ENCODE data around the gene VWA1. TPM values are rescaled to one million over a fixed set of nuclear protein-coding genes. Genes with fewer than 3 reads are reported as not detected.

Gene VWA1
- 32.9 TPM for total RNA-seq
- 10 to 100 TPM; 58.5 to 99.5 (median 68.3) TPM for polyA plus RNA-seq (ENCODE audit: insufficient read depth in 1 of 8, insufficient read length in 8 of 8, low replicate concordance in 1 of 8)
- long read RNA-seq, donor 1, full-length matches to known transcripts, result 17 of 17 reads
- long read RNA-seq, donor 1, partial matches to known transcripts, result 0 of 17 reads
- long read RNA-seq, donor 1, other reads (novel, unspliced or antisense), result 0 of 17 reads
- long read RNA-seq, donor 2, full-length matches to known transcripts, result 1 of 1 reads
- long read RNA-seq, donor 2, partial matches to known transcripts, result 0 of 1 reads
- long read RNA-seq, donor 2, other reads (novel, unspliced or antisense), result 0 of 1 reads
- long read RNA-seq, donor 3, full-length matches to known transcripts, result 42 of 42 reads
- long read RNA-seq, donor 3, partial matches to known transcripts, result 0 of 42 reads
- long read RNA-seq, donor 3, other reads (novel, unspliced or antisense), result 0 of 42 reads
- long read RNA-seq, donor 4, full-length matches to known transcripts, result 23 of 37 reads
- long read RNA-seq, donor 4, partial matches to known transcripts, result 14 of 37 reads
- long read RNA-seq, donor 4, other reads (novel, unspliced or antisense), result 0 of 37 reads
- long read RNA-seq, donor 5, full-length matches to known transcripts, result 45 of 45 reads
- long read RNA-seq, donor 5, partial matches to known transcripts, result 0 of 45 reads
- long read RNA-seq, donor 5, other reads (novel, unspliced or antisense), result 0 of 45 reads
- long read RNA-seq, donor 6, full-length matches to known transcripts, result 24 of 29 reads
- long read RNA-seq, donor 6, partial matches to known transcripts, result 0 of 29 reads
- long read RNA-seq, donor 6, other reads (novel, unspliced or antisense), result 5 of 29 reads
- long read RNA-seq, donor 7, full-length matches to known transcripts, result 24 of 24 reads
- long read RNA-seq, donor 7, partial matches to known transcripts, result 0 of 24 reads
- long read RNA-seq, donor 7, other reads (novel, unspliced or antisense), result 0 of 24 reads
- long read RNA-seq, donor 8, full-length matches to known transcripts, result 8 of 8 reads
- long read RNA-seq, donor 8, partial matches to known transcripts, result 0 of 8 reads
- long read RNA-seq, donor 8, other reads (novel, unspliced or antisense), result 0 of 8 reads
- long read RNA-seq, donor 9, full-length matches to known transcripts, result 11 of 11 reads
- long read RNA-seq, donor 9, partial matches to known transcripts, result 0 of 11 reads
- long read RNA-seq, donor 9, other reads (novel, unspliced or antisense), result 0 of 11 reads
- long read RNA-seq, donor 10, full-length matches to known transcripts, result 30 of 65 reads
- long read RNA-seq, donor 10, partial matches to known transcripts, result 35 of 65 reads
- long read RNA-seq, donor 10, other reads (novel, unspliced or antisense), result 0 of 65 reads
- long read RNA-seq, donor 11, full-length matches to known transcripts, result 18 of 18 reads
- long read RNA-seq, donor 11, partial matches to known transcripts, result 0 of 18 reads
- long read RNA-seq, donor 11, other reads (novel, unspliced or antisense), result 0 of 18 reads

- Histone ChIP-seq H3K27ac (ENCODE audit: low read length) (peak within 1 kb of the TSS; percentile 98), H3K4me1 (ENCODE audit: control insufficient read depth, insufficient read depth, low read length) (peaks cover 87% of the 10 kb centered on the region), H3K27me3 (ENCODE audit: control insufficient read depth, insufficient read depth, low read length) (peaks cover 2% of the 10 kb centered on the region)
Measured at GRCh38 chr1:1435106-1435903, at the start of gene VWA1. Gene VWA1, plus strand, starts transcription at chr1:1435690. Its CDS starts 59 bp downstream, at chr1:1435749.

GRCh38 chr1:1385931-1386330 lies 49.6 kb upstream of the VWA1 start:
- Histone ChIP-seq H3K4me1 (ENCODE audit: control insufficient read depth, insufficient read depth, low read length) (no peaks in the 10 kb centered on the region), H3K9me3 (replicated peaks; ENCODE audit: control insufficient read depth, low read depth, low read length) (no peaks in the 10 kb centered on the region), H3K36me3 (ENCODE audit: control insufficient read depth, insufficient read depth, low read length) (peaks cover 64% of the 10 kb centered on the region), H3K27ac (ENCODE audit: low read length) (no peak overlapping the region), H3K27me3 (ENCODE audit: control insufficient read depth, insufficient read depth, low read length) (no peaks in the 10 kb centered on the region), H3K4me3 (ENCODE audit: low read length) (no peak overlapping the region)
- no peak for DNase-seq
- 95% methylated on average over 4 of the region's 8 CpGs for WGBS (ENCODE audit: insufficient coverage)

More at GRCh38 chr1:1435106-1435903, at the start of gene VWA1:
- Histone ChIP-seq H3K4me3 (ENCODE audit: low read length) (peak within 1 kb of the TSS; percentile 61), H3K9me3 (replicated peaks; ENCODE audit: control insufficient read depth, low read depth, low read length) (no peaks in the 10 kb centered on the region), H3K36me3 (ENCODE audit: control insufficient read depth, insufficient read depth, low read length) (peaks cover 21% of the 10 kb centered on the region)
- peak; percentile 88 for DNase-seq
- WGBS (ENCODE audit: insufficient coverage), result 7% methylated on average over 87 of the region's 89 CpGs

DNA sequence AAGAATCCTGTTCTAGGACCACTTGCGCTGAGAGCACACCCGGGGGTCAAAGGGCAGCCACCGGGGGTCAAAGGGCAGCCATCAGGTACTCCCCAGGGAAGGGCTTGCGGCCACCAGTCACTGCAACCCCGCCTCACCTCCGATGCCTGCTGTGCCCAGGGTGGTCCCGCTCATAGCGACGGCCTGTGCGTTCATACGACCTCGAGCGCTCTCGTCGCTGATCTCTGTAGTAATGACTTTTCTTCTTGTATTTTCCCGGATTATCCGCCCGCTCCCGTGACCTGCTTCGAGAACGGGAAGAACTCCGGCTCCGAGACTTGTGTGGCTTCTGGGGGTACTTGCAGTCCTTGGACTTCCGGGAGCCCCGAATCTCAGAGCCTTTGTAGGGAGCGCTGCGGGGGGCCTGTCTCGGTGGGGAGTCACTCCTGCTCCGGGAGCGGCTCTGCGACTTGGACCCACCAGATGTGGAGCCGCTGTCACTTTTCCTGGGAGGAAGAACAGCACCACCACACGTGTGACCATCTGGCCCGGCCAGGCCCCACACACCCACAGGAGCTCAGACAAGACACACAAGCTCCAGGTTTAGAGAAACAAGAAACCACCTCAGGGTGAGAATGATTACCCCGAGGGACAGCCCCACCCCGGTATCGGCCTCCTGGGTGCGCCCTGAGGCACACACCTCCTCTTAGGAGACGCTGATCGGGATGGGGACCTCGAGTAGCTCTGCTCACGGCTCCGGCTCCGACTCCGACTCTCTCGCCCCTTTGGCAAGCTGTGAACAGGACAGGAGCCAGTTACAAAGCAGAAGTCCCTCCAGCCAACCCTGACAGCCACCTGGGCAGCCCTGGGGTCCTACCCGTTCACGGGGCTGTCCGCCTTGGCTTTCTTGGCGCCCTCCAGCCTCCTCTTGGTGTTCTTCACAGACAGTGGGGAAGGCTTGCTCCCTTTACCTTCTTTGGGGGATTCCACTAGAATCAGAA lies 48.1 kb upstream of the VWA1 start:
- Histone ChIP-seq H3K27ac (ENCODE audit: low read length) (no peak overlapping the region), H3K9me3 (replicated peaks; ENCODE audit: control insufficient read depth, low read depth, low read length) (no peaks in the 10 kb centered on the region), H3K4me3 (ENCODE audit: low read length) (no peak overlapping the region), H3K36me3 (ENCODE audit: control insufficient read depth, insufficient read depth, low read length) (peaks cover 70% of the 10 kb centered on the region), H3K4me1 (ENCODE audit: control insufficient read depth, insufficient read depth, low read length) (no peaks in the 10 kb centered on the region), H3K27me3 (ENCODE audit: control insufficient read depth, insufficient read depth, low read length) (no peaks in the 10 kb centered on the region)
- 92% methylated on average over 48 of the region's 50 CpGs for WGBS (ENCODE audit: insufficient coverage)
- DNase-seq, result no peak

DNA sequence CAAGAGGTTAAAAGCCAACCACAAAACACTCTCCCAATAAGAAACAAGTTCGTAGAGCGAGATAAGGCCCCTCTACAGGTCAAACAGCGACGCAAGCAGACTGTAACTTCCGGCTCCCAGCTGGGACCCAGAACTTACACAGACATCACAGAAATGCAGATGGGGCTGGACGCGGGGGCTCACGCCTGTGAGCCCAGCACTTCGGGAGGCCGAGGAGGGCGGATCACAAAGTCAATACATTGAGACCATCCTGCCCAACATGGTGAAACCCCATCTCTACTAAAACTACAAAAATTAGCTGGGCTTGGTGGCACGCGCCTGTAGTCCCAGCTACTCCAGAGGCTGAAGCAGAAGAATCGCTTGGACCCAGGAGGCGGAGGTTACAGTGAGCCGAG lies 47.4 kb upstream of the VWA1 start:
- H3K4me3 ChIP-seq (ENCODE audit: low read length), result no peak overlapping the region

GRCh38 chr1:1390675-1391074 lies 44.8 kb upstream of the VWA1 start:
- no peak for DNase-seq
- Histone ChIP-seq H3K9me3 (replicated peaks; ENCODE audit: control insufficient read depth, low read depth, low read length) (no peaks in the 10 kb centered on the region), H3K27ac (ENCODE audit: low read length) (no peak overlapping the region), H3K27me3 (ENCODE audit: control insufficient read depth, insufficient read depth, low read length) (no peaks in the 10 kb centered on the region), H3K36me3 (ENCODE audit: control insufficient read depth, insufficient read depth, low read length) (peaks cover 93% of the 10 kb centered on the region), H3K4me1 (ENCODE audit: control insufficient read depth, insufficient read depth, low read length) (no peaks in the 10 kb centered on the region), H3K4me3 (ENCODE audit: low read length) (no peak overlapping the region)
- 90% methylated on average over 8 of the region's 12 CpGs for WGBS (ENCODE audit: insufficient coverage)

More for the DNA sequence above, 47.4 kb upstream of the VWA1 start:
- DNase-seq, result no peak
- no peaks in the 10 kb centered on the region for H3K27me3 ChIP-seq (ENCODE audit: control insufficient read depth, insufficient read depth, low read length)
- H3K27ac ChIP-seq (ENCODE audit: low read length), result no peak overlapping the region
- WGBS (ENCODE audit: insufficient coverage), result 98% methylated on average over 10 of the region's 16 CpGs
- peaks cover 77% of the 10 kb centered on the region for H3K36me3 ChIP-seq (ENCODE audit: control insufficient read depth, insufficient read depth, low read length)
- H3K9me3 ChIP-seq (replicated peaks; ENCODE audit: control insufficient read depth, low read depth, low read length), result no peaks in the 10 kb centered on the region
- H3K4me1 ChIP-seq (ENCODE audit: control insufficient read depth, insufficient read depth, low read length), result no peaks in the 10 kb centered on the region

GRCh38 chr1:1391225-1391624 lies 44.3 kb upstream of the VWA1 start:
- WGBS (ENCODE audit: insufficient coverage), result 91% methylated on average over 10 of the region's 12 CpGs
- no peaks in the 10 kb centered on the region for H3K27me3 ChIP-seq (ENCODE audit: control insufficient read depth, insufficient read depth, low read length)
- H3K27ac ChIP-seq (ENCODE audit: low read length), result no peak overlapping the region
- H3K36me3 ChIP-seq (ENCODE audit: control insufficient read depth, insufficient read depth, low read length), result peaks cover 90% of the 10 kb centered on the region
- no peak overlapping the region for H3K4me3 ChIP-seq (ENCODE audit: low read length)
- no peak for DNase-seq
- H3K9me3 ChIP-seq (replicated peaks; ENCODE audit: control insufficient read depth, low read depth, low read length), result no peaks in the 10 kb centered on the region
- no peaks in the 10 kb centered on the region for H3K4me1 ChIP-seq (ENCODE audit: control insufficient read depth, insufficient read depth, low read length)

- DNase-seq, result no peak
- 92% methylated on average over 3 of the region's 4 CpGs for WGBS (ENCODE audit: insufficient coverage)
- no peak overlapping the region for H3K4me3 ChIP-seq (ENCODE audit: low read length)
- no peaks in the 10 kb centered on the region for H3K9me3 ChIP-seq (replicated peaks; ENCODE audit: control insufficient read depth, low read depth, low read length)
- H3K27me3 ChIP-seq (ENCODE audit: control insufficient read depth, insufficient read depth, low read length), result no peaks in the 10 kb centered on the region
- peaks cover 6% of the 10 kb centered on the region for H3K4me1 ChIP-seq (ENCODE audit: control insufficient read depth, insufficient read depth, low read length)
- H3K36me3 ChIP-seq (ENCODE audit: control insufficient read depth, insufficient read depth, low read length), result peaks cover 84% of the 10 kb centered on the region
- H3K27ac ChIP-seq (ENCODE audit: low read length), result no peak overlapping the region
Measured at GRCh38 chr1:1393014-1393413, 42.5 kb upstream of the VWA1 start.

DNA sequence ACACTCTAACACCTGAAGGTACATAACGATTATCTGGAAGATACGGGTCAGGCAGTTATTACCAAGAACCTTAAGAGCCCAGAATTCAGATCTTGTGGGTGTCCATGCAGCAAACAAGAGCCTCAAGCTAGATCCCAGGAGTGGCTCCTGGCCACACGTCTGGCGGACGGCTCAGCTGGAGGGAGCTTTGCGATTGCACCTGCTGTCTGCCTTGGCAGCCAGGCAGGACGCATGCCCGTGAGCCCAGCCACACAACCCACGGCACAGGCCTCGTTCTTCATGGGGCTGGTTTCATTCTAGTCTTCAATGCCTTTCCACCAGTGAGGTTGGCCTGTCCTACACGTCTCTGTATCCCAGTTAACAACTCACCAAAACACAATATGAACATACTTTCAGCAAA lies 42.1 kb upstream of the VWA1 start:
- no peak for DNase-seq
- Histone ChIP-seq H3K9me3 (replicated peaks; ENCODE audit: control insufficient read depth, low read depth, low read length) (no peaks in the 10 kb centered on the region), H3K36me3 (ENCODE audit: control insufficient read depth, insufficient read depth, low read length) (peaks cover 84% of the 10 kb centered on the region), H3K27ac (ENCODE audit: low read length) (no peak overlapping the region), H3K4me1 (ENCODE audit: control insufficient read depth, insufficient read depth, low read length) (peaks cover 10% of the 10 kb centered on the region), H3K27me3 (ENCODE audit: control insufficient read depth, insufficient read depth, low read length) (no peaks in the 10 kb centered on the region), H3K4me3 (ENCODE audit: low read length) (no peak overlapping the region)
- 94% methylated on average over 9 of the region's 11 CpGs for WGBS (ENCODE audit: insufficient coverage)

All from muscle of leg (tissue), 16 donors.